A673 (cell line): Measurements from ENCODE around the gene DIP2A.

ENCODE experiments used
- CTCF ChIP-seq: fragments of 300-800, 200-600 bp; sonication (generic); conservative IDR thresholded peaks from 2 replicates; pipeline ENCODE4 v1.5.1; 2017; ENCODE audit warnings: low read depth, mild to moderate bottlenecking, antibody characterized with exemption, low read length, moderate library complexity, mixed read lengths
- EZH2 ChIP-seq: fragments of 200-600 bp; sonication (generic); IDR thresholded peaks from 2 replicates; pipeline ENCODE4 v1.6.1; 2017; ENCODE audit warnings: borderline replicate concordance, low read depth, mild to moderate bottlenecking, mixed read lengths, antibody characterized with exemption, low read length; ENCODE audit not compliant: poor library complexity, severe bottlenecking

- no peak for TF ChIP-seq EZH2
- no peak for TF ChIP-seq CTCF
Measured at GRCh38 chr21:46543306-46543705, 84.6 kb downstream of the DIP2A start.
